ENCODE results near the gene ADIG.

GRCh38 chr20:38615283-38615682 lies 34.3 kb downstream of the ADIG start:
- TF ChIP-seq CTCF (IDR thresholded peaks at IDR 0.05; ENCODE audit: low read length) (no peak), EZH2phosphoT487 (IDR thresholded peaks at IDR 0.05; ENCODE audit: low read length) (no peak)

All from MM.1S (cell line).